Breast epithelium (tissue), 3 donors: Measurements from ENCODE around the gene OTUD5.

Experiments used
- POLR2A ChIP-seq: fragments of 450-650 bp; IDR thresholded peaks from one replicate; pipeline ENCODE4 v1.6.1; 2016; ENCODE audit warnings: antibody characterized with exemption, mild to moderate bottlenecking, moderate library complexity
- POLR2AphosphoS5 ChIP-seq, 3 donors: sonication (generic); formaldehyde crosslinking; IDR thresholded peaks; one replicate each; pipeline ENCODE4 v1.6.1; 2017; ENCODE audit warnings: antibody characterized with exemption in 3 of 3
- TF ChIP-seq, protein P1 (sequence below), 3 donors: fragments of 450-650 bp; IDR thresholded peaks; one replicate each; pipeline ENCODE4 v1.5.1; 2016 to 2017; ENCODE audit warnings: antibody characterized with exemption in 3 of 3, mild to moderate bottlenecking in 3 of 3, moderate library complexity in 3 of 3

DNA sequence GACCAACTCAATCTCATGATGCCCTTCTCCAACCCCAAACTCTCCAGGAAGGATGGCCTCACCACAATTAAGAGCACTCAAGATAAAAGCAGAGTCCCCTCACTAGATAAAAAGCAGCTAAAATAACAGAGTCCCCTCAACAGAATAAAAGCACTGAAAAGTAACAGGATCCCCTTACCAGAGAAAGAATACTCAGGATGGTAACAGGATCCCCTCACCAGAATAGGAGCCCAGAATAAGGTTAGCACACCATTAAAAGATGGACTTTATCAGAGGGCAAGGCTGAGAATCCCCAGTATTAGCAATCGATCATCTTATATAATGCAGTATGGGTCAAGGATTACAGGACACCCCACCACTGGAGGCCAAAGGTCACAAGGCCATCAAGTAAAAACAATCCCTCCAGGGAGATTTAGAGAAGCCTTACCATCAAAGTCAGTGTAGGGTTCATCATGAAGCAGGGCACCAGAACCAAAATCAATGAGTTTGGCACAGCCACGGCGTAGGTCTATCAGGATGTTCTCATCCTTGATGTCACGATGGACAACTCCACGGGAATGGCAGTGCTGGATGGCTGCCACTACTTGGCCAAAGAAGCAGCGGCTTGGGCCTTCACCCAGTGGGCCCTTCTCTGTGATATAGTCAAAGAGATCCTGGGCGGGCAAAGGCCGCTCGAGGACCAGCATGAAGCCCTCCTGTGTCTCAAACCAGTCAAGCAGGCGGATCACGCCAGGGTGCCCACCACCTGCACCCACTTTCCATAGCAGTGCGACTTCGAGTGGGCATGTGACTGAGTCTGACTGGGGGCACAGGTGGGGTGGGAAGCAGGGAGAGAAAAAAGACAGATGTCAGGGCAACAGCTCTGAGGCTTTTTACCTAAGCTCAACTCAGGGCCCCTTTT lies 42.6 kb downstream of the OTUD5 start:
- TF ChIP-seq, protein P1, sequence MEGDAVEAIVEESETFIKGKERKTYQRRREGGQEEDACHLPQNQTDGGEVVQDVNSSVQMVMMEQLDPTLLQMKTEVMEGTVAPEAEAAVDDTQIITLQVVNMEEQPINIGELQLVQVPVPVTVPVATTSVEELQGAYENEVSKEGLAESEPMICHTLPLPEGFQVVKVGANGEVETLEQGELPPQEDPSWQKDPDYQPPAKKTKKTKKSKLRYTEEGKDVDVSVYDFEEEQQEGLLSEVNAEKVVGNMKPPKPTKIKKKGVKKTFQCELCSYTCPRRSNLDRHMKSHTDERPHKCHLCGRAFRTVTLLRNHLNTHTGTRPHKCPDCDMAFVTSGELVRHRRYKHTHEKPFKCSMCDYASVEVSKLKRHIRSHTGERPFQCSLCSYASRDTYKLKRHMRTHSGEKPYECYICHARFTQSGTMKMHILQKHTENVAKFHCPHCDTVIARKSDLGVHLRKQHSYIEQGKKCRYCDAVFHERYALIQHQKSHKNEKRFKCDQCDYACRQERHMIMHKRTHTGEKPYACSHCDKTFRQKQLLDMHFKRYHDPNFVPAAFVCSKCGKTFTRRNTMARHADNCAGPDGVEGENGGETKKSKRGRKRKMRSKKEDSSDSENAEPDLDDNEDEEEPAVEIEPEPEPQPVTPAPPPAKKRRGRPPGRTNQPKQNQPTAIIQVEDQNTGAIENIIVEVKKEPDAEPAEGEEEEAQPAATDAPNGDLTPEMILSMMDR (IDR thresholded peaks at IDR 0.05): no peak
- TF ChIP-seq POLR2AphosphoS5 (IDR thresholded peaks at IDR 0.05): no peak
- no peak for TF ChIP-seq POLR2A
